Measurements from ENCODE around the gene CNP.

CNP gene

GRCh38 chr17:41973408-41973811 lies 6.8 kb downstream of the CNP start:
- DNase-seq = no peak

GRCh38 chr17:41974031-41974430 lies 7.4 kb downstream of the CNP start:
- no peak for DNase-seq

- DNase-seq = no peak
These were observed 8.1 kb downstream of the CNP start for GRCh38 chr17:41974658-41975057.

- DNase-seq = no peak
These were observed 8.8 kb downstream of the CNP start for GRCh38 chr17:41975099-41976083.

DNA sequence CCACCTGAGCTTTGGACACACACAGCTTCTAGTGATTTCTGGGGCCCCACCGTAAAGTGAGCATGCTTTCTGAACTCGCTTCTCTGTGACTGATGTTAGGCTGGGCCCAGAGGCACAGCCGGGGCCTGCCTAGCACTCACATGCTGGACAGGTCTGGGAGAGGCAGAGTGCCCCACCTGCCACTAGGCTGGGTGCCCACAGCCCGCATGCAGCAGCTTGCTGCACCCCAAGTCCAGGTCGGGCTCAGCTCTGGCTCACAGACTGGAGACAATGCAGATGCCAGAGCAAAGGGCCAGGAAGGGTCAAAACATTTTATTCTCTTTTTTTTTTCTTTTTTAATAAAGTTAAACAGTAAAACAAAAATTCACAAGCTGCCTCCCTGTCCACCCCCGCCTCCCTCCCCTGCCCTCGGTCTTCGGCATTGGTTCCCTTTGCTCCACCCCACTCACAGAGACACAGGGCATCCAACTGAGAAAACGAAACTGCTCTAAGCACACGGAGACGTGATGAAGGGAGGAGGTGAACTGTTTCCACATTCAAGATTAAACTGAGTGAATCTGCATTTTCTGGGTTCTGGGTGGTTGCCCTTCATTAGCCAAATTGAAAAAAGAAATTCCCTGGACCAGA lies 9.7 kb downstream of the CNP start:
- DNase-seq = no peak

DNA sequence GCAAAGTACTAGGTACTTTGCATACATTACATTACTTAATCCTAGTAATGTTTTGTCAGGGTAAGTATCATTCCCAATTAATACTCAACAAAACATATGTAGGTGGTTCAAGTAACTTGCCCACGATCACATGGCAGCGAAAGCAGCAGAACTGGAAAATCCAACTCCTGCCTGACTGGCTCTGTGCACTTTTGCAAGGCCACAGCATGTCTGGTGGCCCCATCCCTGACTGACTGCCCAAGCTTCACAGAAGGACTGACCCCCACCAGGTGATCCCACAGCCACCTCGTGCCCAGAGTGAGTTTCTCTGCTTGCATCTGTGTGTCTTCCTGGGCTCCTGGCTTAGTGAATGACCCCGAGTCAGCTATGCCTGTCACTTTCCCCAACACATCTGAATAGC lies 11.4 kb downstream of the CNP start:
- no peak for DNase-seq

DNA sequence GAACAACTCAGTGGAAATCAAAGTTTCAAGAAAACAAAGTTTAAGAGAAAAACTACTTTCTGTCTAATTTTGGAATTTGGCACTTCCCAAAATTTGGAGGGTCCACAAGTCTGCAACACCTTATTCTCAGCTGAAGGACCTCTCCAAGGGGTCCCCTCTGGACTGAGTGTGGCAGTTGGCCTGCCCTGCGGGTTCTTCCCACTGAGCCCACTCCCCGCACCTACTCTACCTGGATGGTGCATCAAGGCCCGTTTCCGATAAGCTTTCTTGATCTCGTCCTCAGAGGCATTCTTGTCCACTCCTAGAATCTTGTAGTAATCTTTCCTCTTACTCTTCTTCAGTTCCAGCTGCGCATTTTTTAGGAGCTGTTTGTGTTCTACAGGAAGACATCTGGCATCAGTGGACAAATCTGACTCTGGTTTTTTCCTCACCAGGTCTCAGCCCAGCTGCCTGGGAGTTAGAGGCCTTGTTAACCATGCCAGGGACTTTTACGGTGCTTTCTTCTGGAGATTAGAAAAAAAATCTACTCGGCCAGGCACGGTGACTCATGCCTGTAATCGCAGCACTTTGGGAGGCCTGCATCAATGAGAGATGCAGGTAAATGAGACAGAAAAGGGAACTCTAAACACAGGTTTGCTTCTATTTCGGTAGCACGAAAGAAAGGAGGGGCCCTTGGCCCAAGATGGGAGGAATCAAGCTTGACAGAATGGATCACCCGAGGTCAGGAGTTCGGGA lies 15.6 kb downstream of the CNP start:
- DNase-seq = no peak

DNA sequence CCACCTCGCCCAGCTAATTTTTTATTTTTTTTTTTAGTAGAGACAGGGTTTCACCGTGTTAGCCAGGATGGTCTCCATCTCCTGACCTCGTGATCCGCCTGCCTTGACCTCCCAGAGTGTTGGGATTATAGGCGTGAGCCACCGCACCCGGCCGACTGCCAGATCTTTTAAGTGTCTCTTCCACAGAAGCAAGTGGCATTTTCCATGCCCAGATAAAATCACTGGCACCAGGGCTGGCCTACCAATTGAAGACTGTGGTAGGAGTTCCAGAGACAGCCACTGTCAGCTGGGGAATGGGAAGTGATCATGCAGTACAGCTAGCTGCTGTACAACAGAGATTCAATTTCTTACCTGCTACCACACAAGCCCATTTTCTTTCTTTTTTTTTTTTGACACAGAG lies 17.9 kb downstream of the CNP start:
- DNase-seq = no peak

GRCh38 chr17:41985919-41986318 lies 19.3 kb downstream of the CNP start:
- no peak for DNase-seq

GRCh38 chr17:41986634-41987033 lies 20.0 kb downstream of the CNP start:
- DNase-seq = no peak

- DNase-seq = no peak
These were observed 21.0 kb downstream of the CNP start for GRCh38 chr17:41987642-41988041.

- DNase-seq = no peak
These were observed 21.8 kb downstream of the CNP start for GRCh38 chr17:41988418-41988817.

DNA sequence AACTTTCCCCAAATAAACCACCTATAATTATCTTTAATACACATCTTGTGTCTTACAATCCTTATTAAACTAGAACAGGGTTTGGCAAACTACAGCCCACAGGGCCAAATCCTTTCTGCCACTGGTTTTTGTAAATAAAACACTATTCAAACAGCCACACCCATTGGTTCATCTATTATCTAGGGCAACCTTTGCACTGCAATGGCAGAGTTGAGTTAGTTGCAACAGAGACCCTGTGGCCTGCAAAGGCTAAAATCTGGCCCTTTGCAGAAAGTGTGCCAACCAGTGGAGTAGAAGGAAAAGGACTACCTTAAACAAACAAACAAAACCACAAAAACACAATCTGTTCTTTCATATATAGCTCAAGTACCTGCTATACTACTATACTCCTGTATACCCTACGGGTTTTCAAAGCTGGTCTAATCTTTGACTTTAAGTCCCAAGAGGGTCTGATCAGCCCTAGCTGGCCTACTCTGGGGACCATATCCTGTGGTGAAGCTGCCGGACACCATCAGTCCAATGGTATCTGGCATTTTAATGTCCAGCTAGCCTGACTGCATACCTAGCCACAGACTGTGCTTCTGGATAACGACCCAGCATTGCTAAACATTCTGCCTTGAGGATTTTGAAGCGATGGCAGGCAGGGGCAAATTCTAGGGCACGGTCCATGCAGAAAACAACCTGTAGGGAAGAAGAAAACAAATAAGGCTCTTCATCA lies 23.3 kb downstream of the CNP start:
- no peak for DNase-seq

DNA sequence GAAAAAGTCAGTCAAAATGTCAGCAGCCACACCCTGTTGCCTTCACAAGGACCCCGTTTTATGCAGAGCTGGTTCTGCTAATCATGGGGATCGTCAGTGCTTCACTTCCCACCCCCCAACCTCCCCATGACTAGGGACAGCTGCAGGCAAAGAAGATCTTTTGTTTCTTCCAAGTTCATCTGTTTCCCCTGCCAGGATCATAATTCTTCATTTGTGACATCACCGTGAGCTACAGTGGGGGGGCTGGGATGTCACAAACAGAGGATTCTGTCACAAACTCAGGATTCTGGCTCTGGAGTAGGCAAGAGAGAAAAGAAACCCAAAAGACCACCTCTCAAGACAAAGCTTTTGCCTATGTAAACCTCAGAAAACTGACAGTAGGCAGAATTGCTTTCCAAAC lies 26.0 kb downstream of the CNP start:
- DNase-seq = no peak

- no peak for DNase-seq
These were observed 30.2 kb downstream of the CNP start for GRCh38 chr17:41996855-41997164.

DNA sequence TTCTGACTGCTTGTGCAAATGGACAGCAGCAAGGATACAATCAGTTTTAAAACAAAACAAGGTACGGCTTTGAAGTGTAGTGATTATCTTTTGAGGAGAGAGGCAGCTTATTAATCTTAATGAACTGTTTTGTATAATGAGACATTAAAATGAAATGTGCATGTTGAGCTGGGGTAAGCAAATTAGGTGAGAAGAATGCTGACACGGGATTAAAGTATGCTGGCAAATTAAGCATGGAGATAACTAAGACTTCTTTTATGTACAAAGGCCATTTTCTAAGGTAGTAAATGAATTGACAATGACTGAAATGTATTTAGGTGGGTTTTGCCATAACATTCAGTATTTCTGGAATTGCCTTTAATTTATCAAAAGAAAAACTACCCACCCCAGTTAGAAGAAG lies 31.9 kb downstream of the CNP start:
- DNase-seq = no peak

GRCh38 chr17:42000413-42001133 lies 34.0 kb downstream of the CNP start:
- no peak for DNase-seq

- no peak for DNase-seq
These were observed 35.1 kb downstream of the CNP start for GRCh38 chr17:42001729-42002128.

DNA sequence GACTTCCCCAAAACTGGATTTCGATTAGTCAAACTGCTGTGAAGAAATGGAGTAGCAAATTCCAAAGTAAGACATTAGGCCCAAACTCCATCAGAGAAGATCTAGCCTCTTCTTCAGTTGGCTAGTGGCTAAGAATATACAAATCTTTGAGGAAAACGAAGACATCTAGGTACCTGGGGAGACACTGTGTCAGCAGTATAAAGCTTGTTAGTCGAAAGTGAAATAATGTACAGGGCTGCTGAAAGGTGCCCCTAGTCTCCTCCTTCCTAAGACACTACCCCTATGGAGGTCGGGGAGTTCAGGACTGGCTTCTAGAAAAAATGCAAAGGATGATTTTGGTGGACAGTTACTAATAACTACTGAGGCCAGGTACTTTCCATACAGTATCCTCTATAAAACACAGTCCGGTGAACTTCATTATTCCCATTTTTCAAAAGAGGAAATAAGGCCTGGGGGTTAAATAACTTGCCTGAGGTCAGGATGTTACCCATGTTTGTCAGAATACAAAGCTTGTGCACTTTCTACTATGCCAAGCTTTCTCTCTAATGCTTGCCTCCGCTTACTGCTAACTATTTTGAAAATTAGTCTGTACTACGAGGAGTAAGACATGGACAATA lies 35.7 kb downstream of the CNP start:
- DNase-seq = no peak

GRCh38 chr17:42002792-42003301 lies 36.3 kb downstream of the CNP start:
- no peak for DNase-seq

- DNase-seq = no peak
These were observed 38.6 kb downstream of the CNP start for GRCh38 chr17:42005166-42005565.

DNA sequence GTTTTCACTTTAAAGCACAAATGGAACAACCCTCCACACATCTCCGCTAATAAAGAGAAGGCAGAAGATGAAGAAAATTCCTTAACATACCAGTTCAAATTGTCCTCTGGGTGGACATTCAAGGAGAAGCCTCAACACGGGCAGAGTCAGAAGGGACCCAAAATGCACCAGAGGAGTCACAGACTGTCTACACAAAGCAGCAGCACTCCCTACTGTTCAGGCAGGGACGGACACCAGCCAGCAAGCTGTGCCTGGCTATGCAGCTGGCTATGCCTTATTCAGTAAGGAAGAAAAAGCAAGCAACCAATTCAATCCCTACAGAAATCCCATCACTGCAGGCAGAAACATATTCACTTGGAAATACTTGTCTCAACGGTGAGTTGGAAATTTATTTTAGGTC lies 42.6 kb downstream of the CNP start:
- no peak for DNase-seq

Measured in cortex of kidney (tissue), 1 donor.